Measurements from ENCODE around the gene MAPKAPK2. TPM values are rescaled to one million over a fixed set of nuclear protein-coding genes. Genes with fewer than 3 reads are reported as not detected.

MAPKAPK2 gene
- total and polyA plus RNA-seq, 2 of the 13 experiments (the other 11 are each of a cell fraction or from before 2014, with no cell fraction given): 16.6 to 34.0 TPM

DNA sequence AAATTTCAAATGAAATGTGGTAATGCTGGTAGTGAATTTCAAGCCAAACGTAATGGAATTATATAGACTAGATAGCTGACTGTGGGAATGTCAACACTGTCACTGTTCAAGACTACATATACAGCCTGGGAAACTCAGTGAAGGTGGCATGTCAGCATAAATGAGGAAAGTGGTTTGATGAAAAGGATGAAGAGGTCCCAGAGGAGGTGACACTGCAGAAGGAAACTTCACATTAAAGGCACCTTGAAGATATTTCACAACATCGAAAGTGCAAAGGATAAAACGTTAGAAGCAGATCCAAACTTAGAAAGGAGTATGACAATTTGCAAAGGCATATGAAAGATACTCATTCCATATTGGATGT, 25.7 kb downstream of the MAPKAPK2 start:
- CTCF ChIA-PET (ENCODE audit: low intra/inter-chr PET ratio, low total read pairs): no interaction called here
- no TSS peak for BruUV-seq (replicated peaks)
- 90% methylated on average over 3 of the region's 3 CpGs for WGBS (ENCODE audit: low lambda C conversion rate)
- FAIRE-seq (no peak), ATAC-seq (no peak), DNase-seq (ENCODE audit: low spot score) (no peak)
- Histone ChIP-seq H3K4me3 (replicated peaks in 1 of 3; ENCODE audit: insufficient read depth in 1 of 3, low read depth in 2 of 3, low read length in 3 of 3) (no peak overlapping the region), H2AFZ (ENCODE audit: low read length) (no peak overlapping the region), H3K27ac (ENCODE audit: extremely low read length, insufficient read depth, low read length) (no peak overlapping the region), H3K9me3 (ENCODE audit: low read length) (no peaks in the 10 kb centered on the region), H3K27me3 (ENCODE audit: control insufficient read depth in 1 of 2, insufficient read depth in 2 of 2, low read length in 2 of 2) (no peaks in the 10 kb centered on the region), H4K20me1 (ENCODE audit: insufficient read depth, low read length) (peaks cover 35% of the 10 kb centered on the region), H3K9ac (ENCODE audit: insufficient read depth, low read depth, low read length) (no peak overlapping the region), H3K4me2 (ENCODE audit: low read depth, low read length) (no peak overlapping the region), H3K4me1 (ENCODE audit: insufficient read depth, low read length) (peaks cover 63% of the 10 kb centered on the region), H3K36me3 (replicated peaks in 1 of 2; ENCODE audit: control insufficient read depth in 1 of 2, insufficient read depth in 2 of 2, low read length in 2 of 2) (no peaks in the 10 kb centered on the region), H3K79me2 (ENCODE audit: insufficient read depth, low read length) (peaks cover 62% of the 10 kb centered on the region)
- TF ChIP-seq, protein P1, sequence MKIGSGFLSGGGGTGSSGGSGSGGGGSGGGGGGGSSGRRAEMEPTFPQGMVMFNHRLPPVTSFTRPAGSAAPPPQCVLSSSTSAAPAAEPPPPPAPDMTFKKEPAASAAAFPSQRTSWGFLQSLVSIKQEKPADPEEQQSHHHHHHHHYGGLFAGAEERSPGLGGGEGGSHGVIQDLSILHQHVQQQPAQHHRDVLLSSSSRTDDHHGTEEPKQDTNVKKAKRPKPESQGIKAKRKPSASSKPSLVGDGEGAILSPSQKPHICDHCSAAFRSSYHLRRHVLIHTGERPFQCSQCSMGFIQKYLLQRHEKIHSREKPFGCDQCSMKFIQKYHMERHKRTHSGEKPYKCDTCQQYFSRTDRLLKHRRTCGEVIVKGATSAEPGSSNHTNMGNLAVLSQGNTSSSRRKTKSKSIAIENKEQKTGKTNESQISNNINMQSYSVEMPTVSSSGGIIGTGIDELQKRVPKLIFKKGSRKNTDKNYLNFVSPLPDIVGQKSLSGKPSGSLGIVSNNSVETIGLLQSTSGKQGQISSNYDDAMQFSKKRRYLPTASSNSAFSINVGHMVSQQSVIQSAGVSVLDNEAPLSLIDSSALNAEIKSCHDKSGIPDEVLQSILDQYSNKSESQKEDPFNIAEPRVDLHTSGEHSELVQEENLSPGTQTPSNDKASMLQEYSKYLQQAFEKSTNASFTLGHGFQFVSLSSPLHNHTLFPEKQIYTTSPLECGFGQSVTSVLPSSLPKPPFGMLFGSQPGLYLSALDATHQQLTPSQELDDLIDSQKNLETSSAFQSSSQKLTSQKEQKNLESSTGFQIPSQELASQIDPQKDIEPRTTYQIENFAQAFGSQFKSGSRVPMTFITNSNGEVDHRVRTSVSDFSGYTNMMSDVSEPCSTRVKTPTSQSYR (CRISPR knock-in tag; IDR thresholded peaks at IDR 0.05; ENCODE audit: borderline replicate concordance): no peak
- TF ChIP-seq HNF4A (CRISPR knock-in tag; IDR thresholded peaks at IDR 0.05): no peak
- TF ChIP-seq ZNF20 (CRISPR knock-in tag; IDR thresholded peaks at IDR 0.05): no peak
- POLR2A ChIA-PET: no interaction called here
- in situ Hi-C loops (cut with HindIII; ENCODE audit: extremely low pct_ligation_motif_present, low pct_unique_long_range_greater_than_20kb) (no loop called here), intact Hi-C loops (cut with micrococcal nuclease; ENCODE audit: unreplicated experiment) (no loop called here)

DNA sequence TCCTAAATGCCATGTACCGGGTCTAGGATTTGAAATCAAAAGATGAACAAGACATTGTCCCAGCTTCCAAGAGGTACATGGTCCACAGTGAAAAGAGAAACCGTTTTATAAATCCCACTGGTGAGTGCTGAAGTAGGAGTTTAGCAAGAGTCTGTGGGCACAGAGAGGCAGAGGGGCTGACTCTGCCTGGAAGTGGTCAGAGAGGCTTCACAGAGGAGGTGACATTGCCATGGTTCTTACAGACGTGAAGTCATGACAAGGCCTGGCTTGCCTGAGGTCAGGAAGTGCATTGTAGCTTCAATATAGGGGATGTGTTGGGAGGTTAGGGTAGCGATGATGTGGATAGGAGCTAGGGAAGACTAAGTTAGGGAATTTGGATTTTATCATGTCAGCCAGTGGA, 28.4 kb downstream of the MAPKAPK2 start:
- intact Hi-C loops (cut with micrococcal nuclease; ENCODE audit: unreplicated experiment) (no loop called here), in situ Hi-C loops (cut with HindIII; ENCODE audit: extremely low pct_ligation_motif_present, low pct_unique_long_range_greater_than_20kb) (no loop called here)
- no TSS peak for BruUV-seq (replicated peaks)
- no peak overlapping the region for H3K9ac ChIP-seq (ENCODE audit: insufficient read depth, low read depth, low read length)
- H3K9me3 ChIP-seq (ENCODE audit: low read length): no peaks in the 10 kb centered on the region
- no peak overlapping the region for H3K27ac ChIP-seq (ENCODE audit: extremely low read length, insufficient read depth, low read length)
- peaks cover 59% of the 10 kb centered on the region for H3K79me2 ChIP-seq (ENCODE audit: insufficient read depth, low read length)
- ChIA-PET CTCF (ENCODE audit: low intra/inter-chr PET ratio, low total read pairs) (no interaction called here), POLR2A (no interaction called here)
- 91% methylated on average over 4 of the region's 4 CpGs for WGBS (ENCODE audit: low lambda C conversion rate)
- peaks cover 31% of the 10 kb centered on the region for H4K20me1 ChIP-seq (ENCODE audit: insufficient read depth, low read length)
- no peaks in the 10 kb centered on the region for H3K27me3 ChIP-seq (ENCODE audit: control insufficient read depth in 1 of 2, insufficient read depth in 2 of 2, low read length in 2 of 2)
- H2AFZ ChIP-seq (ENCODE audit: low read length): no peak overlapping the region
- H3K36me3 ChIP-seq (replicated peaks in 1 of 2; ENCODE audit: control insufficient read depth in 1 of 2, insufficient read depth in 2 of 2, low read length in 2 of 2): no peaks in the 10 kb centered on the region
- H3K4me1 ChIP-seq (ENCODE audit: insufficient read depth, low read length): peaks cover 65% of the 10 kb centered on the region
- H3K4me2 ChIP-seq (ENCODE audit: low read depth, low read length): no peak overlapping the region
- DNase-seq (ENCODE audit: low spot score): no peak
- no peak for FAIRE-seq
- no peak overlapping the region for H3K4me3 ChIP-seq (replicated peaks in 1 of 3; ENCODE audit: insufficient read depth in 1 of 3, low read depth in 2 of 3, low read length in 3 of 3)
- no peak for ATAC-seq
- TF ChIP-seq JUN (CRISPR knock-in tag; IDR thresholded peaks at IDR 0.05) (no peak), ZNF550 (CRISPR knock-in tag; IDR thresholded peaks at IDR 0.05; ENCODE audit: borderline replicate concordance) (no peak), ZNF234 (CRISPR knock-in tag; conservative IDR thresholded peaks at IDR 0.05) (no peak), ZNF232 (CRISPR knock-in tag; IDR thresholded peaks at IDR 0.05; ENCODE audit: borderline replicate concordance) (no peak)
- TF ChIP-seq, protein P2, sequence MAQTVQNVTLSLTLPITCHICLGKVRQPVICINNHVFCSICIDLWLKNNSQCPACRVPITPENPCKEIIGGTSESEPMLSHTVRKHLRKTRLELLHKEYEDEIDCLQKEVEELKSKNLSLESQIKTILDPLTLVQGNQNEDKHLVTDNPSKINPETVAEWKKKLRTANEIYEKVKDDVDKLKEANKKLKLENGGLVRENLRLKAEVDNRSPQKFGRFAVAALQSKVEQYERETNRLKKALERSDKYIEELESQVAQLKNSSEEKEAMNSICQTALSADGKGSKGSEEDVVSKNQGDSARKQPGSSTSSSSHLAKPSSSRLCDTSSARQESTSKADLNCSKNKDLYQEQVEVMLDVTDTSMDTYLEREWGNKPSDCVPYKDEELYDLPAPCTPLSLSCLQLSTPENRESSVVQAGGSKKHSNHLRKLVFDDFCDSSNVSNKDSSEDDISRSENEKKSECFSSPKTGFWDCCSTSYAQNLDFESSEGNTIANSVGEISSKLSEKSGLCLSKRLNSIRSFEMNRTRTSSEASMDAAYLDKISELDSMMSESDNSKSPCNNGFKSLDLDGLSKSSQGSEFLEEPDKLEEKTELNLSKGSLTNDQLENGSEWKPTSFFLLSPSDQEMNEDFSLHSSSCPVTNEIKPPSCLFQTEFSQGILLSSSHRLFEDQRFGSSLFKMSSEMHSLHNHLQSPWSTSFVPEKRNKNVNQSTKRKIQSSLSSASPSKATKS (CRISPR knock-in tag; IDR thresholded peaks at IDR 0.05): no peak
- TF ChIP-seq, protein P3, sequence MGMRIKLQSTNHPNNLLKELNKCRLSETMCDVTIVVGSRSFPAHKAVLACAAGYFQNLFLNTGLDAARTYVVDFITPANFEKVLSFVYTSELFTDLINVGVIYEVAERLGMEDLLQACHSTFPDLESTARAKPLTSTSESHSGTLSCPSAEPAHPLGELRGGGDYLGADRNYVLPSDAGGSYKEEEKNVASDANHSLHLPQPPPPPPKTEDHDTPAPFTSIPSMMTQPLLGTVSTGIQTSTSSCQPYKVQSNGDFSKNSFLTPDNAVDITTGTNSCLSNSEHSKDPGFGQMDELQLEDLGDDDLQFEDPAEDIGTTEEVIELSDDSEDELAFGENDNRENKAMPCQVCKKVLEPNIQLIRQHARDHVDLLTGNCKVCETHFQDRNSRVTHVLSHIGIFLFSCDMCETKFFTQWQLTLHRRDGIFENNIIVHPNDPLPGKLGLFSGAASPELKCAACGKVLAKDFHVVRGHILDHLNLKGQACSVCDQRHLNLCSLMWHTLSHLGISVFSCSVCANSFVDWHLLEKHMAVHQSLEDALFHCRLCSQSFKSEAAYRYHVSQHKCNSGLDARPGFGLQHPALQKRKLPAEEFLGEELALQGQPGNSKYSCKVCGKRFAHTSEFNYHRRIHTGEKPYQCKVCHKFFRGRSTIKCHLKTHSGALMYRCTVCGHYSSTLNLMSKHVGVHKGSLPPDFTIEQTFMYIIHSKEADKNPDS (CRISPR knock-in tag; IDR thresholded peaks at IDR 0.05): no peak
- TF ChIP-seq, protein P4, sequence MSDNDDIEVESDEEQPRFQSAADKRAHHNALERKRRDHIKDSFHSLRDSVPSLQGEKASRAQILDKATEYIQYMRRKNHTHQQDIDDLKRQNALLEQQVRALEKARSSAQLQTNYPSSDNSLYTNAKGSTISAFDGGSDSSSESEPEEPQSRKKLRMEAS (IDR thresholded peaks at IDR 0.05): no peak
